ENCODE measurements around the gene DUSP1.

DNA sequence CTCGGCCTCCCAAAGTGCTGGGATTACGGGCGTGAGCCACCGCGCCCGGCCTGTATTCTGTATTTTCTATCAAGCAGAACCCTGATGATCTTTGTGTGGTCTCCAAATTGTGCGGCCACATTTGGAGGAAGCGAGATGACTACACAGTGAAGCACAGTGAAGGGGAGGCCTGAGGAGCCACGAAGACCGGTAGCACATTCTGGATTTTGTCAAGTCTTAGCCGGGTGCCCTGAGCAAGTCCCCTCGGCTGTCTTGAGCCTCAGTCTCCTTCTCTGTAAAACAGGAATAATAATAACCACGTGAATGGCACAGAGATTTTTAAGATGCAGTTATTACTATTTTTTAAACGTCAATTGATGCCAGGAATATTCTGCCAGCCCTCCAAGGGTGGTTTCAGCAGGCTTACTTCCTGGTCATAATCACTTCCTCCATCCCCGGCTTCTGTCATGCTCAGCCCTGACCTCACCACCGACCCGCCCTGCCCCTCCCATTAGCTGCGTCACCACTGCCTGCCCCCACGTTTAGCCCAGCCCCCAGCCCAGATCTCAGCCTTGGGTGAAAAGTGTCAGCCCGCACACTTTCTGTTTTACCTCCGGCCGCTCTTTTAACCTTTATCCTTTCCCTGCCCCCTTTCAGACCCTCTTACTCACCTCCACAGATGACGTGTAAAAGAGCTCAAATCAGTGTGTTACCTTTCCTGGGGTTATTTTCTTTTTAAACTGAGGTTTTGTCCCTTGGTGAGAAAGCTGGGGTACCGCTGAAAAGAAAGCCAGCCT is 36.1 kb upstream of the DUSP1 start:
- TF ChIP-seq, protein P1, sequence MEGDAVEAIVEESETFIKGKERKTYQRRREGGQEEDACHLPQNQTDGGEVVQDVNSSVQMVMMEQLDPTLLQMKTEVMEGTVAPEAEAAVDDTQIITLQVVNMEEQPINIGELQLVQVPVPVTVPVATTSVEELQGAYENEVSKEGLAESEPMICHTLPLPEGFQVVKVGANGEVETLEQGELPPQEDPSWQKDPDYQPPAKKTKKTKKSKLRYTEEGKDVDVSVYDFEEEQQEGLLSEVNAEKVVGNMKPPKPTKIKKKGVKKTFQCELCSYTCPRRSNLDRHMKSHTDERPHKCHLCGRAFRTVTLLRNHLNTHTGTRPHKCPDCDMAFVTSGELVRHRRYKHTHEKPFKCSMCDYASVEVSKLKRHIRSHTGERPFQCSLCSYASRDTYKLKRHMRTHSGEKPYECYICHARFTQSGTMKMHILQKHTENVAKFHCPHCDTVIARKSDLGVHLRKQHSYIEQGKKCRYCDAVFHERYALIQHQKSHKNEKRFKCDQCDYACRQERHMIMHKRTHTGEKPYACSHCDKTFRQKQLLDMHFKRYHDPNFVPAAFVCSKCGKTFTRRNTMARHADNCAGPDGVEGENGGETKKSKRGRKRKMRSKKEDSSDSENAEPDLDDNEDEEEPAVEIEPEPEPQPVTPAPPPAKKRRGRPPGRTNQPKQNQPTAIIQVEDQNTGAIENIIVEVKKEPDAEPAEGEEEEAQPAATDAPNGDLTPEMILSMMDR (IDR thresholded peaks at IDR 0.05), result no peak
- no peak for TF ChIP-seq EZH2phosphoT487 (IDR thresholded peaks at IDR 0.05)
- no peak for TF ChIP-seq EZH2 (IDR thresholded peaks at IDR 0.05)

All from neural progenitor cell (in vitro differentiated cells).